Neutrophil (primary cell): ENCODE results near the gene HAP1.

Experiments
- H3K27ac ChIP-seq: fragments of 200-600 bp; sonication (generic); 2 replicates; pipeline ENCODE4 v1.5.1; 2016; ENCODE audit warnings: mild to moderate bottlenecking, moderate library complexity
- H3K27me3 ChIP-seq: fragments of 200-600 bp; sonication (generic); 2 replicates; pipeline ENCODE4 v1.6.0; 2016; ENCODE audit warnings: mild to moderate bottlenecking
- H3K36me3 ChIP-seq: fragments of 200-600 bp; sonication (generic); 2 replicates; pipeline ENCODE4 v1.5.1; 2017
- H3K4me1 ChIP-seq, 2 experiments: fragments of 200-600 bp in 1 of 2; sonication (generic) in 1 of 2; 1 replicate in 1 of 2; 2 replicates in 1 of 2; pipeline versions ENCODE4 v1.5.1 to v1.6.1; 2013 to 2016; ENCODE audit warnings: low read depth in 1 of 2, low read length in 1 of 2, mild to moderate bottlenecking in 1 of 2, moderate library complexity in 1 of 2; ENCODE audit not compliant: control insufficient read depth in 1 of 2, insufficient read depth in 1 of 2
- H3K4me3 ChIP-seq, 2 experiments: fragments of 200-600 bp in 1 of 2; sonication (generic) in 1 of 2; 1 replicate in 1 of 2; 2 replicates in 1 of 2; pipeline ENCODE4 v1.5.1; 2013 to 2016; ENCODE audit warnings: low read depth in 1 of 2, low read length in 1 of 2, mild to moderate bottlenecking in 1 of 2, moderate library complexity in 1 of 2
- H3K9me3 ChIP-seq: fragments of 200-600 bp; sonication (generic); 2 replicates; pipeline ENCODE4 v1.5.1; 2016
- TF ChIP-seq, protein P1 (sequence below): fragments of 200-600 bp; sonication (generic); IDR thresholded peaks from 2 replicates; pipeline ENCODE4 v1.5.1; 2016; ENCODE audit warnings: antibody characterized with exemption

The HAP1 gene

DNA sequence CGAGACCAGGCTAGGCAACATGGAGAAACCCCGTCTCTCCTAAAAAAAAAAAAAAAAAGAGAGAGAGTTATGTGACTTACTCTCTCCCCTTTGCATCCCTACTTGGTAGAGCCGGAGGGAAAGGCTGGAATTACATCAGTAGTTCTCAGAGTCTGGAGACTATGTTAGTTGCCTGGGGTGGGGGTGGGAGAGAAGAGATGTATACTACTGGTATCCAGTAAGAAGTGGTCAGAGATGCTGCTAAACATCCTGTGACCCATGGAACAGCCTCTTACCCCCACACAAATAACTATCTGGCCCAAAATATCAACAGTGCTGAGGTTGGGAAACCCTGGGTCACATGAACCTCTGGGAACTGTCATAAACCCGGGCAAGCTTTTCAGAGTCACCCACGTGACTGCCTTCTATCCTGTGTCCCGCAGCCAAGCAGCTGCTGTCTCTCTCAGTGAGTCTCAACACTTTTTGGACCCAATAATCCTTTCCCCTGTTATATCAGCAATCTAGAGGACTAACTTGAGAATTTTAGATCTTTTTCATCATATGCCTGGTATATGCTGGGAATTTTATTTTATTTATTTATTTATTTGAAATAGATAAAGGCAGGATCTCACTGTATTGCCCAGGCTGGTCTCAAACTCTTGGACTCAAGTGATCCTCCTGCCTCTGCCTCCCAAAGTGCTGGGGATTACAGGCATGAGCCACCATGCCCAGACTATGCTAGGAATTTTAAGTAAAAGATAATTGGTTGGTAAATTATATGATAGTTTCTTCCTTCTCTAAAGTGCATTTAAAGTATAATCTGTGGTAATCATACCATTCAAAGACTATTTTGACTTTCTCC is 37.1 kb downstream of the HAP1 start:
- H3K27ac ChIP-seq: no peak overlapping the region
- H3K27me3 ChIP-seq: no peaks in the 10 kb centered on the region
- TF ChIP-seq, protein P1, sequence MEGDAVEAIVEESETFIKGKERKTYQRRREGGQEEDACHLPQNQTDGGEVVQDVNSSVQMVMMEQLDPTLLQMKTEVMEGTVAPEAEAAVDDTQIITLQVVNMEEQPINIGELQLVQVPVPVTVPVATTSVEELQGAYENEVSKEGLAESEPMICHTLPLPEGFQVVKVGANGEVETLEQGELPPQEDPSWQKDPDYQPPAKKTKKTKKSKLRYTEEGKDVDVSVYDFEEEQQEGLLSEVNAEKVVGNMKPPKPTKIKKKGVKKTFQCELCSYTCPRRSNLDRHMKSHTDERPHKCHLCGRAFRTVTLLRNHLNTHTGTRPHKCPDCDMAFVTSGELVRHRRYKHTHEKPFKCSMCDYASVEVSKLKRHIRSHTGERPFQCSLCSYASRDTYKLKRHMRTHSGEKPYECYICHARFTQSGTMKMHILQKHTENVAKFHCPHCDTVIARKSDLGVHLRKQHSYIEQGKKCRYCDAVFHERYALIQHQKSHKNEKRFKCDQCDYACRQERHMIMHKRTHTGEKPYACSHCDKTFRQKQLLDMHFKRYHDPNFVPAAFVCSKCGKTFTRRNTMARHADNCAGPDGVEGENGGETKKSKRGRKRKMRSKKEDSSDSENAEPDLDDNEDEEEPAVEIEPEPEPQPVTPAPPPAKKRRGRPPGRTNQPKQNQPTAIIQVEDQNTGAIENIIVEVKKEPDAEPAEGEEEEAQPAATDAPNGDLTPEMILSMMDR: no peak
- peaks cover 31% of the 10 kb centered on the region for H3K36me3 ChIP-seq
- H3K9me3 ChIP-seq: no peaks in the 10 kb centered on the region
- H3K4me1 ChIP-seq: no peaks in the 10 kb centered on the region
- no peak overlapping the region for H3K4me3 ChIP-seq

DNA sequence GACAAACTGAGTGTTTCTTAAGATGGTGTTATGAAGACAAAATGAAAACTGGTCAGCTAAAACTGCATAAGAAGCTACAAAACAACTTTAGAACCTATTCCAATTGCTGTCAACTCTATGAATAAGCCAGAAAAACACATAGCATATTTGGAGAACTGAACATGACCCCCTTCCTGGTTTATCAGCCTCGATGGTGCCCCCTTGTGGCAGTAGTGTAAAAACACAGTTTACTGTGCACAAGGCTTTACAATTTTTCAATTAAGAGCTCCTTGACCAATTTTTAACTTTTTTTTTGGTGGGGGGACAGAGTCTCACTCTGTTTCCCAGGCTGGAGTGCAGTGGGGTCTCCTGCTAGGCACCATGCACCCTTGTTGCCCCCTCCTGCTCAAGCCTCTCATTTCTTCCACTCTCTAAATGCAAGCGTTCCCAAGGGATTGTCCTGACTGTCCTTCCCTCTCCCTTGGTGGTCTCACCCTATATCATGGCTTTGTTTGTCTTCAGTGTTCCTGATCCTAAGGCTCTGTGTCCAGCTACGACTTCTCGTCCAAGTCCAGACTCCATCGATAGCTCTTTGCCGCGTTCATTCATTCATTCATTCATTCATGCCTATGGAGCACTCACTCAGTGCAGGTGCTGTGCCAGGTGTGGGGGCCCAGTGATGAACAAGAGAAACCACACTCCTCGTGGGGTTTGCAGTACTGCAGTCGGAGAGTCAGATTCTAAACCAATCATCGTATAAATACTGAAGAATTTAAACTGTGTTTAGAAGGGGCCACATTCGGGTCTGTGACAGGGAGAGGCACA is 38.3 kb downstream of the HAP1 start:
- peaks cover 43% of the 10 kb centered on the region for H3K36me3 ChIP-seq
- no peak overlapping the region for H3K27ac ChIP-seq
- no peak overlapping the region for H3K4me3 ChIP-seq
- TF ChIP-seq, protein P1: peak; percentile 82
- peaks cover 0 to 7% of the 10 kb centered on the region in 2 experiments for H3K4me1 ChIP-seq
- H3K9me3 ChIP-seq: no peaks in the 10 kb centered on the region
- H3K27me3 ChIP-seq: no peaks in the 10 kb centered on the region

DNA sequence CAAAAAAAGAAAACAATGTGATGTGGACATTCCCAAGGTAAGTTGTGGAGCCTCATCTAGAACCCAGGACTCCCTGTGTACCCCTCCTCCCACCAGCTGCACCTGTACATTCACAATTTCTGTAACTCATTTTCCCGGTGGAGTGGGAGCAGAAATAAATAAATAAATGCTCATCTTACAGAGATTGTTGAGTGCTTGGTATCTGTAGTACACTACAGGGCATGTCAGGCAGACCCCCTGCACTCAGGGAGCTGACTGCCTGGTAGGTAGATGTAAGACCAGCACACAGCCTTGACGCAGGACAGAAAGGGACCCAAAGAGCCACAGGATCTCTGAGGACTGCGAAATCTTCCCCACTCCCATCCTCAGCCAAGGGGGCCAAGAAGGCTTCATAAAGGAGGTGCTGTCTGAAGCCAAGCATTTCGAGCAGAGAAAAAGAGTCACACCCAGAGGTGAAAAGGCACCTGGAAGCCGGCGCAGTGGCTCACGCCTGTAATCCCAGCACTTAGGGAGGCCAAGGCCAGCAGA is 39.2 kb downstream of the HAP1 start:
- Histone ChIP-seq H3K36me3 (peaks cover 53% of the 10 kb centered on the region), H3K9me3 (peaks cover 1% of the 10 kb centered on the region), H3K4me1 (peaks cover 7 to 15% of the 10 kb centered on the region in 2 experiments), H3K27ac (peak overlapping the region; percentile 29), H3K27me3 (no peaks in the 10 kb centered on the region), H3K4me3 (no peak overlapping the region)
- TF ChIP-seq, protein P1: no peak

DNA sequence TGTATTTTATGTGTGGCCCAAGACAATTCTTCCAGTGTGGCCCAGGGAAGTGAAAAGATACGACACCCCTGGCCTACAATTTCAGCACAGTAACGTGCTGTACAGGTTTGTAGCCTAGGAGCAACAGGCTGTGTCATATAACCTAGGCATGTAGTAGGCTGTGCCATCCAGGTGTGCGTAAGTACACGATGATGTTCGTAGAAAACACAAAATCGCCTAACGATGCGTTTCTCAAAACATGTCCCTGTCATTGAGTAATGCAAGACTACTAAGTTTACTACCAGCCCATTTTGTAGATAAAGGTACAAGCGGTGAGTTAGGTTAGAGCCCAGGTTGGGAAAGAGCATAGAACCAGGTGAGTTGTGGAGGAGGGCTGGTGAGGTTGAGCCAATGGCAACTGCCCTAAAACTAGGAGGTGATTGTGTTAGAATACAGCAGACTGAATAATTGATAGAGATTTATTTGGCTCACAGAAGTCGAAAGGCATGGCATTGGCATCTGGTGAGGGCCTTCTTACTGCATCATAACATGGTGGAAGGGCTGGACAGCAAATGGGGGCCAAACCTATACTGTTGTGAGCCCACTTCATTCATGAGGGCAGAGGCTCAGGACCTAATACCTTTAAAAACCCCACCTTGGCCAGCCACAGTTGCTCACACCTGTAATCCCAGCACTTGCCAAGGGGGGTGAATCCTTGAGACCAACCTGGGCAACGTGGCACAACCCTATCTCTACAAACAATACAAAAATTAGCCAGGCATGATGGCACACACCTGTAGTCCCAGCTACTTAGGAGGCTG is 41.5 kb downstream of the HAP1 start:
- TF ChIP-seq, protein P1: no peak
- Histone ChIP-seq H3K9me3 (peaks cover 4% of the 10 kb centered on the region), H3K27me3 (no peaks in the 10 kb centered on the region), H3K36me3 (peaks cover 63% of the 10 kb centered on the region), H3K4me3 (no peak overlapping the region), H3K27ac (peak overlapping the region; percentile 97), H3K4me1 (peaks cover 20 to 29% of the 10 kb centered on the region in 2 experiments)
